Astrocyte (in vitro differentiated cells and primary cell): Measurements from ENCODE around the gene PBX1. TPM values are rescaled to one million over a fixed set of nuclear protein-coding genes. Genes with fewer than 3 reads are reported as not detected.

Experiments
- DNase-seq: peaks from one replicate; pipeline ENCODE4 v3.0.0-alpha.2; 2010; ENCODE audit warnings: low read depth
- FAIRE-seq: peaks from 2 replicates; lab custom pipeline; 2011; peaks lifted over from hg19 to GRCh38; lab: Jason Lieb, UNC
- H2AFZ ChIP-seq: 2 replicates; pipeline ENCODE4 v1.6.0; 2012; ENCODE audit warnings: low read depth, low read length, inconsistent platforms
- H3K27ac ChIP-seq: 2 replicates; pipeline ENCODE4 v1.5.1; 2011; ENCODE audit warnings: low read depth, low read length, inconsistent platforms
- H3K27me3 ChIP-seq: 2 replicates; pipeline ENCODE4 v1.6.0; 2011; ENCODE audit warnings: low read length, inconsistent platforms; ENCODE audit not compliant: insufficient read depth
- H3K36me3 ChIP-seq: 2 replicates; pipeline ENCODE4 v1.5.1; 2011; ENCODE audit warnings: low read length, inconsistent platforms; ENCODE audit not compliant: insufficient read depth
- H3K4me1 ChIP-seq: 2 replicates; pipeline ENCODE4 v1.5.1; 2011; ENCODE audit warnings: low read length, inconsistent platforms; ENCODE audit not compliant: insufficient read depth
- H3K4me2 ChIP-seq: 2 replicates; pipeline ENCODE4 v1.6.0; 2012; ENCODE audit warnings: low read length, inconsistent platforms
- H3K4me3 ChIP-seq: 2 replicates; pipeline ENCODE4 v1.5.1; 2011; ENCODE audit warnings: low read depth, mild to moderate bottlenecking, low read length, inconsistent platforms; ENCODE audit not compliant: insufficient read depth
- H3K79me2 ChIP-seq: 2 replicates; pipeline ENCODE4 v1.6.0; 2012; ENCODE audit warnings: mild to moderate bottlenecking, low read length, inconsistent platforms; ENCODE audit not compliant: insufficient read depth
- H3K9ac ChIP-seq: 2 replicates; pipeline ENCODE4 v1.6.0; 2012; ENCODE audit warnings: mild to moderate bottlenecking, low read length, inconsistent platforms
- H3K9me3 ChIP-seq: 2 replicates; pipeline ENCODE4 v1.5.1; 2012; ENCODE audit warnings: low read depth, mild to moderate bottlenecking, low read length, inconsistent platforms; ENCODE audit not compliant: insufficient read depth
- H4K20me1 ChIP-seq: 2 replicates; pipeline ENCODE4 v1.6.0; 2012; ENCODE audit warnings: low read length, inconsistent platforms; ENCODE audit not compliant: insufficient read depth
- H3K27ac Mint-ChIP-seq: one replicate; pipeline ENCODE4 v1.8.0; 2021; ENCODE audit warnings: mild to moderate bottlenecking, mixed read lengths; ENCODE audit not compliant: unreplicated experiment
- H3K27me3 Mint-ChIP-seq: one replicate; pipeline ENCODE4 v1.8.0; 2021; ENCODE audit warnings: low read depth, mixed read lengths; ENCODE audit not compliant: unreplicated experiment
- H3K36me3 Mint-ChIP-seq: one replicate; pipeline ENCODE4 v1.8.0; 2021; ENCODE audit warnings: low read depth, mixed read lengths; ENCODE audit not compliant: unreplicated experiment
- H3K4me1 Mint-ChIP-seq: one replicate; pipeline ENCODE4 v1.8.0; 2021; ENCODE audit warnings: low read depth, mixed read lengths; ENCODE audit not compliant: unreplicated experiment
- H3K4me3 Mint-ChIP-seq: one replicate; pipeline ENCODE4 v1.8.0; 2021; ENCODE audit warnings: mild to moderate bottlenecking, moderate library complexity, mixed read lengths; ENCODE audit not compliant: unreplicated experiment
- H3K9me3 Mint-ChIP-seq: one replicate; pipeline ENCODE4 v1.8.0; 2021; ENCODE audit warnings: mild to moderate bottlenecking, mixed read lengths; ENCODE audit not compliant: unreplicated experiment
- CTCF ChIP-seq: IDR thresholded peaks from 2 replicates; pipeline ENCODE4 v1.5.1; 2011; ENCODE audit warnings: low read depth, mild to moderate bottlenecking, inconsistent platforms, low read length, moderate library complexity; ENCODE audit not compliant: insufficient read depth
- EZH2 ChIP-seq: IDR thresholded peaks from 2 replicates; pipeline ENCODE4 v1.6.1; 2012; ENCODE audit warnings: mild to moderate bottlenecking, low read length, inconsistent platforms; ENCODE audit not compliant: insufficient read depth
- total RNA-seq: library from RNA; stranded (reverse); gene quantifications from 2 replicates; pipeline ENCODE4 v1.2.1, GENCODE V29; 2021

Gene PBX1
- total RNA-seq, 1 donor from 2014 or later = 37.2 TPM

DNA sequence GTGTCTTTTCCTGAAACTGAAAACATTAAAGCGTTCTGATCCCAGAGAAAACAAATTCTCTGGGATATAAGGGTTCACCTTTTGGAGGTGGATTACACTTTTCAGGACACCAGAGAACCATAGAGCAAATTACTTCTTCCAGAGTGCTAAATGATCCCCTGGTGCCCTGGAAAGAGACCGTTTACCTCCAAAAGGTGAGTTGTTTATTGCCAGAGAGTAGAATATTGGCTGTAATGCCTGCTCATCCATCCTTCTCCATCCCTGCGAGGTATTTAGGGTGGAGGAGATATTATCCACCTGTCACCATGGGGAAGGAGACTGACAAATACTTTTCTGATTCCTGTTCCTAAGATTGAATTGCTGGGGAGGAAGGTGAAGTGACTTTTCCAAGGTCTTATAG, 30.4 kb downstream of the PBX1 start:
- Histone ChIP-seq H3K9ac (peak overlapping the region; percentile 68), H3K27ac (no peak overlapping the region), H3K79me2 (no peaks in the 10 kb centered on the region), H3K27me3 (no peaks in the 10 kb centered on the region), H3K4me1 (peaks cover 19% of the 10 kb centered on the region), H3K4me2 (peak overlapping the region; percentile 84), H3K4me3 (no peak overlapping the region), H4K20me1 (peaks cover 5% of the 10 kb centered on the region), H3K36me3 (peaks cover 2% of the 10 kb centered on the region), H2AFZ (no peak overlapping the region), H3K9me3 (no peaks in the 10 kb centered on the region)
- Mint-ChIP-seq H3K4me3 (peak overlapping the region; percentile 40), H3K36me3 (no peaks in the 10 kb centered on the region), H3K9me3 (peaks cover 1% of the 10 kb centered on the region), H3K27ac (peak overlapping the region; percentile 92), H3K4me1 (peaks cover 61% of the 10 kb centered on the region), H3K27me3 (no peaks in the 10 kb centered on the region)
- DNase-seq (no peak), FAIRE-seq (peak; percentile 20)
- TF ChIP-seq EZH2 (no peak), CTCF (no peak)

GRCh38 chr1:164589961-164590507, 31.1 kb downstream of the PBX1 start:
- Histone ChIP-seq H2AFZ (no peak overlapping the region), H3K79me2 (peaks cover 5% of the 10 kb centered on the region), H3K9me3 (no peaks in the 10 kb centered on the region), H3K27me3 (no peaks in the 10 kb centered on the region), H3K9ac (no peak overlapping the region), H3K4me3 (no peak overlapping the region), H4K20me1 (peaks cover 5% of the 10 kb centered on the region), H3K4me2 (no peak overlapping the region), H3K4me1 (peaks cover 19% of the 10 kb centered on the region), H3K36me3 (peaks cover 2% of the 10 kb centered on the region), H3K27ac (no peak overlapping the region)
- no peak overlapping the region for H3K4me3 Mint-ChIP-seq
- no peaks in the 10 kb centered on the region for H3K27me3 Mint-ChIP-seq
- no peaks in the 10 kb centered on the region for H3K36me3 Mint-ChIP-seq
- FAIRE-seq = no peak
- peak overlapping the region; percentile 92 for H3K27ac Mint-ChIP-seq
- DNase-seq = no peak
- TF ChIP-seq CTCF = no peak
- no peak for TF ChIP-seq EZH2
- peaks cover 56% of the 10 kb centered on the region for H3K4me1 Mint-ChIP-seq
- no peaks in the 10 kb centered on the region for H3K9me3 Mint-ChIP-seq

DNA sequence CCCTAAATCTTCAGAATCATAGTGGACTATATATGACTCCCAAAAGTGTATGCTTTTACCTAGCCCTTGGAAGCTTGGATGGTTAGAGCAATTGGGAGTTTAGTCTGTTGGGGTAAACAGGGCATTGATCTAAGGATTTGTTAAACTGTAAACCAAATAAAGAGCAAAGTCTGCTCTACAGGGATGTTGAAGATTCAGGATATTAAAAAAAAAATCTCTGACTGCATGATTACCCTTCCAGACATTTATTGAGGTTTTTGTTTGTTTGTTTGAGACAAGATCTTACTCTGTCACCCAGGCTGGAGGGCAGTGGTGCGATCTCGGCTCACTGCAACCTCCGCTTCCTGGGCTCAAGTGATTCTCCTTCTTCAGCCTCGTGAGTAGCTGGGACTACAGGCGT, 31.6 kb downstream of the PBX1 start:
- no peak overlapping the region for H3K27ac Mint-ChIP-seq
- no peak for TF ChIP-seq EZH2
- no peak overlapping the region for H3K4me2 ChIP-seq
- no peak overlapping the region for H3K4me3 ChIP-seq
- H3K27me3 Mint-ChIP-seq = no peaks in the 10 kb centered on the region
- no peak overlapping the region for H3K27ac ChIP-seq
- no peak overlapping the region for H3K9ac ChIP-seq
- H3K27me3 ChIP-seq = no peaks in the 10 kb centered on the region
- H3K9me3 ChIP-seq = no peaks in the 10 kb centered on the region
- H2AFZ ChIP-seq = no peak overlapping the region
- FAIRE-seq (peak; percentile 39), DNase-seq (no peak)
- peaks cover 50% of the 10 kb centered on the region for H3K4me1 Mint-ChIP-seq
- H3K4me1 ChIP-seq = peaks cover 19% of the 10 kb centered on the region
- H3K36me3 ChIP-seq = peaks cover 2% of the 10 kb centered on the region
- no peak overlapping the region for H3K4me3 Mint-ChIP-seq
- peaks cover 7% of the 10 kb centered on the region for H3K79me2 ChIP-seq
- no peaks in the 10 kb centered on the region for H3K9me3 Mint-ChIP-seq
- H4K20me1 ChIP-seq = no peaks in the 10 kb centered on the region
- no peaks in the 10 kb centered on the region for H3K36me3 Mint-ChIP-seq
